Astrocyte of the cerebellum (primary cell): ENCODE data around the gene PARVB.

Experiments
- DNase-seq: peaks from one replicate; pipeline ENCODE4 v3.0.0-alpha.2; 2011; ENCODE audit warnings: low read depth
- H3K4me3 ChIP-seq: 2 replicates; pipeline ENCODE4 v1.5.1; 2011; ENCODE audit warnings: mild to moderate bottlenecking, low read depth, low read length, moderate library complexity
- in situ Hi-C: cut with HindIII; loops from 2 replicates; pipeline ENCODE4 v1.10.0; 2017; ENCODE audit warnings: low sequenced_read_pairs
- TF ChIP-seq, protein P1 (sequence below): IDR thresholded peaks from 2 replicates; pipeline ENCODE4 v1.5.1; 2012; ENCODE audit warnings: low read length, low read depth, moderate library complexity, mild to moderate bottlenecking; ENCODE audit errors: missing control alignments

PARVB gene

DNA sequence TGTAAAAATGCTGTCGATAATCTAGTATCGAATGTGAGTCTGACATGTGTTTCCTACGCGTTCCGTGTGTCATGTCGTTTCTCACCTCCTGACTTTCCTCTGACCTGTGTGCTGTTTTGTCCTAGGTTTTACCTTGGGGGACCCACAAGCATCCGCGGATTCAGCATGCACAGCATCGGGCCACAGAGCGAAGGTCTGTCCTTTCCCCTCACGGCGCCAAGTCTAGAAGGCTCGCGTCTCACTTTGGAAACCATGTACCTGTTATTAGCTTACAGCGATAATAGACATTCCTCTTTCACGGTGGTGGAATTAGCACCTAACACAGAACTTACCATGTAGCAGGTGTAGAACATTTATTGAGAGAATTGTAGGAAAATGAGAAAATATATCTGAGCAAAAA lies 40.3 kb upstream of the PARVB start:
- in situ Hi-C loops: no loop called here
- TF ChIP-seq, protein P1, sequence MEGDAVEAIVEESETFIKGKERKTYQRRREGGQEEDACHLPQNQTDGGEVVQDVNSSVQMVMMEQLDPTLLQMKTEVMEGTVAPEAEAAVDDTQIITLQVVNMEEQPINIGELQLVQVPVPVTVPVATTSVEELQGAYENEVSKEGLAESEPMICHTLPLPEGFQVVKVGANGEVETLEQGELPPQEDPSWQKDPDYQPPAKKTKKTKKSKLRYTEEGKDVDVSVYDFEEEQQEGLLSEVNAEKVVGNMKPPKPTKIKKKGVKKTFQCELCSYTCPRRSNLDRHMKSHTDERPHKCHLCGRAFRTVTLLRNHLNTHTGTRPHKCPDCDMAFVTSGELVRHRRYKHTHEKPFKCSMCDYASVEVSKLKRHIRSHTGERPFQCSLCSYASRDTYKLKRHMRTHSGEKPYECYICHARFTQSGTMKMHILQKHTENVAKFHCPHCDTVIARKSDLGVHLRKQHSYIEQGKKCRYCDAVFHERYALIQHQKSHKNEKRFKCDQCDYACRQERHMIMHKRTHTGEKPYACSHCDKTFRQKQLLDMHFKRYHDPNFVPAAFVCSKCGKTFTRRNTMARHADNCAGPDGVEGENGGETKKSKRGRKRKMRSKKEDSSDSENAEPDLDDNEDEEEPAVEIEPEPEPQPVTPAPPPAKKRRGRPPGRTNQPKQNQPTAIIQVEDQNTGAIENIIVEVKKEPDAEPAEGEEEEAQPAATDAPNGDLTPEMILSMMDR: no peak
- no peak for DNase-seq
- no peak overlapping the region for H3K4me3 ChIP-seq

GRCh38 chr22:43985532-43985931 lies 38.6 kb upstream of the PARVB start:
- H3K4me3 ChIP-seq: no peak overlapping the region
- TF ChIP-seq, protein P1: no peak
- in situ Hi-C loops: no loop called here
- no peak for DNase-seq

GRCh38 chr22:43988116-43988820 lies 35.8 kb upstream of the PARVB start:
- DNase-seq: no peak
- no peak overlapping the region for H3K4me3 ChIP-seq
- in situ Hi-C loops: no loop called here
- TF ChIP-seq, protein P1: no peak

DNA sequence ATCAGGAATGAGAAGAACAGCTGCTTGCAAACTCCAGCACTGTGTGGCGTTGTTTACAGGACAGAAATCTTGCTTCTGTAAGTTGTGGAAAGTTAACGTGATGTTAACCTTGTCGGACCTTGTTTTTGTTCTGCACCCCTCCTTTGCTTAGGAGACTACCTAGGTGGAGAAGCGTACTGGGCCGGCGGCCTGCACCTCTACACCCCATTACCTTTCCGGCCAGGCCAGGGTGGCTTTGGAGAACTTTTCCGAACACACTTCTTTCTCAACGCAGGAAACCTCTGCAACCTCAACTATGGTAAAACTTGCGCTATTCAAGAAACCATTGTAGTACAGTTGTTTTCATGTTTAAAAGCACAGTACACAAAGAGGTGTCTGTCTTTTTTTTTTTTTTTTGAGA lies 35.1 kb upstream of the PARVB start:
- TF ChIP-seq, protein P1: no peak
- DNase-seq: no peak
- in situ Hi-C loops: no loop called here
- no peak overlapping the region for H3K4me3 ChIP-seq

- no peak overlapping the region for H3K4me3 ChIP-seq
- no peak for DNase-seq
- in situ Hi-C loops: loop anchor here (5.0 kb wide), 1 partner anchor 92 kb away; no protein-coding TSS in a partner anchor
- TF ChIP-seq, protein P1: no peak
Measured at GRCh38 chr22:43990044-43990443, 34.1 kb upstream of the PARVB start.

DNA sequence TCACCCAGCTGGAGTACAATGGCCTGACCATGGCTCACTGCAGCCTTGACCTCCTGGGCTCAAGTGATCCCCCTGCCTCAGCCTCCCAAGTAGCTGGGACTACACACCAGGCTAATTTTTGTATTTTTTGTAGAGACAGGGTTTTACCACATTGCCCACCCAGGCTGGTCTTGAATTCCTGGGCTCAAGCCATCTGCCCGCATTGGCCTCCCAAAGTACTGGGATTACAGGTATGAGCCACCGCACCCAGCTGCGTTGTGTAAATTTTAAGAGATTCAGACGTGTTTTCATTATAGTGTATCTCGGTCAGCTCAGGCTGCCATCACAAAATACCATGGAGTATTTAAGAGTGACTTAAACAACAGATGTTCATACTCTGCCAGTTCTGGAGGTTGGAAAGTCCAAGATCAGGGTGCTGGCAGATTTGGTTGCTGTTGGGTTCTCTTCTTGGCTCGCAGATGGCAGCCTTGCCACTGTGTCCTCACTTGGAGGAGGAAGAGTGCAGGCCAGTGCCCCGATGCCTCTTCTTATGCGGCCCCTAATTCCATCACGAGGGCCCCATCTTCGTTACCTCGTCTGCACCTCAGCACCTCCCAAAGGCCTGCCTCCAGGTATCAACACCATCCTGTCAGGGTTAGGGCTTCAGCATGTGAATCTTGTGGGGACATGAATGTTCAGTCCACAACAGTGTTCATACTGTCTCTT lies 32.6 kb upstream of the PARVB start:
- no peak for DNase-seq
- in situ Hi-C loops: loop anchor here (5.0 kb wide), 1 partner anchor 91 kb away; no protein-coding TSS in a partner anchor
- H3K4me3 ChIP-seq: no peak overlapping the region
- TF ChIP-seq, protein P1: no peak
